GM19043 (cell line): ENCODE data around the gene DMD.
"Not testable (repeated sequence)": the region's sequence is repeated elsewhere in the genome, so short reads cannot be mapped to it uniquely, and the experiment has no call there.

ENCODE experiments used
- ATAC-seq: cut with Tn5 transposase; IDR thresholded peaks from one replicate; pipeline ENCODE4 v1.9.1; 2021; ENCODE audit warnings: low read depth; ENCODE audit not compliant: unreplicated experiment

DMD gene

GRCh38 chrX:31661280-31661810 is 1550.0 kb downstream of the DMD start:
- no peak for ATAC-seq

GRCh38 chrX:31658360-31658759 is 1553.0 kb downstream of the DMD start:
- no peak for ATAC-seq

GRCh38 chrX:31656013-31656412 is 1555.3 kb downstream of the DMD start:
- no peak for ATAC-seq

- ATAC-seq, result no peak
Observed at GRCh38 chrX:31653422-31653821, 1557.9 kb downstream of the DMD start.

- no peak for ATAC-seq
Observed at GRCh38 chrX:31652650-31653049, 1558.7 kb downstream of the DMD start.

GRCh38 chrX:31649201-31649600 is 1562.1 kb downstream of the DMD start:
- ATAC-seq, result no peak

GRCh38 chrX:31633349-31633748 is 1578.0 kb downstream of the DMD start:
- no peak for ATAC-seq

- ATAC-seq, result no peak
Observed at GRCh38 chrX:31629195-31629594, 1582.2 kb downstream of the DMD start.

GRCh38 chrX:31609130-31609529 is 1602.2 kb downstream of the DMD start:
- no peak for ATAC-seq

GRCh38 chrX:31608638-31609037 is 1602.7 kb downstream of the DMD start:
- no peak for ATAC-seq

GRCh38 chrX:31606771-31607170 is 1604.6 kb downstream of the DMD start:
- ATAC-seq, result no peak

- ATAC-seq, result peak; percentile 73
Observed at GRCh38 chrX:31604629-31605221, 1606.6 kb downstream of the DMD start.

GRCh38 chrX:31603411-31604120 is 1607.8 kb downstream of the DMD start:
- ATAC-seq, result no peak

- ATAC-seq, result no peak
Observed at GRCh38 chrX:31600823-31601222, 1610.5 kb downstream of the DMD start.

GRCh38 chrX:31593353-31593752 is 1618.0 kb downstream of the DMD start:
- no peak for ATAC-seq

GRCh38 chrX:31591355-31591754 is 1620.0 kb downstream of the DMD start:
- ATAC-seq, result no peak

- ATAC-seq, result no peak
Observed at GRCh38 chrX:31590581-31591114, 1620.7 kb downstream of the DMD start.

- no peak for ATAC-seq
Observed at GRCh38 chrX:31589503-31589902, 1621.8 kb downstream of the DMD start.

GRCh38 chrX:31588355-31588754 is 1623.0 kb downstream of the DMD start:
- no peak for ATAC-seq

- ATAC-seq, result not testable (repeated sequence)
Observed at GRCh38 chrX:31583892-31584291, 1627.5 kb downstream of the DMD start.

GRCh38 chrX:31580726-31581125 is 1630.6 kb downstream of the DMD start:
- no peak for ATAC-seq

- no peak for ATAC-seq
Observed at GRCh38 chrX:31580227-31580626, 1631.1 kb downstream of the DMD start.
